ENCODE results near the gene ALDH1A1.

GRCh38 chr9:72902268-72902667 is 50.6 kb downstream of the ALDH1A1 start:
- TF ChIP-seq SIN3A (conservative IDR thresholded peaks at IDR 0.05 in 1 of 2, IDR thresholded peaks at IDR 0.05 in 1 of 2; ENCODE audit: low read depth in 1 of 2, low read length in 2 of 2) (no peak), MAFK (IDR thresholded peaks at IDR 0.05; ENCODE audit: low read depth, low read length) (no peak), CREB1 (IDR thresholded peaks at IDR 0.05) (no peak), CTCF (IDR thresholded peaks at IDR 0.05; ENCODE audit: control extremely low read depth in 1 of 3, insufficient read depth in 1 of 3, low read depth in 1 of 3, low read length in 3 of 3) (no peak), RAD21 (IDR thresholded peaks at IDR 0.05 in 1 of 2, conservative IDR thresholded peaks at IDR 0.05 in 1 of 2; ENCODE audit: low read depth in 2 of 2, low read length in 2 of 2) (no peak), EGR1 (IDR thresholded peaks at IDR 0.05; ENCODE audit: borderline replicate concordance, low read depth, low read length) (no peak), NRF1 (IDR thresholded peaks at IDR 0.05; ENCODE audit: low read depth, low read length) (no peak), POLR2A (IDR thresholded peaks at IDR 0.05; ENCODE audit: control extremely low read depth in 1 of 2, low read depth in 2 of 2, low read length in 2 of 2) (no peak), EP300 (IDR thresholded peaks at IDR 0.05; ENCODE audit: borderline replicate concordance in 1 of 2, low read depth in 2 of 2, low read length in 2 of 2) (no peak), JUN (IDR thresholded peaks at IDR 0.05; ENCODE audit: low read depth, low read length) (no peak), TEAD4 (IDR thresholded peaks at IDR 0.05; ENCODE audit: low read depth, low read length) (no peak), PHF8 (conservative IDR thresholded peaks at IDR 0.05; ENCODE audit: low read depth, low read length) (no peak)
- TF ChIP-seq, protein P1, sequence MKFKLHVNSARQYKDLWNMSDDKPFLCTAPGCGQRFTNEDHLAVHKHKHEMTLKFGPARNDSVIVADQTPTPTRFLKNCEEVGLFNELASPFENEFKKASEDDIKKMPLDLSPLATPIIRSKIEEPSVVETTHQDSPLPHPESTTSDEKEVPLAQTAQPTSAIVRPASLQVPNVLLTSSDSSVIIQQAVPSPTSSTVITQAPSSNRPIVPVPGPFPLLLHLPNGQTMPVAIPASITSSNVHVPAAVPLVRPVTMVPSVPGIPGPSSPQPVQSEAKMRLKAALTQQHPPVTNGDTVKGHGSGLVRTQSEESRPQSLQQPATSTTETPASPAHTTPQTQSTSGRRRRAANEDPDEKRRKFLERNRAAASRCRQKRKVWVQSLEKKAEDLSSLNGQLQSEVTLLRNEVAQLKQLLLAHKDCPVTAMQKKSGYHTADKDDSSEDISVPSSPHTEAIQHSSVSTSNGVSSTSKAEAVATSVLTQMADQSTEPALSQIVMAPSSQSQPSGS (IDR thresholded peaks at IDR 0.05; ENCODE audit: low read length): no peak

Measured in H1 (cell line).